ENCODE measurements around the gene SP7.

Gene SP7

DNA sequence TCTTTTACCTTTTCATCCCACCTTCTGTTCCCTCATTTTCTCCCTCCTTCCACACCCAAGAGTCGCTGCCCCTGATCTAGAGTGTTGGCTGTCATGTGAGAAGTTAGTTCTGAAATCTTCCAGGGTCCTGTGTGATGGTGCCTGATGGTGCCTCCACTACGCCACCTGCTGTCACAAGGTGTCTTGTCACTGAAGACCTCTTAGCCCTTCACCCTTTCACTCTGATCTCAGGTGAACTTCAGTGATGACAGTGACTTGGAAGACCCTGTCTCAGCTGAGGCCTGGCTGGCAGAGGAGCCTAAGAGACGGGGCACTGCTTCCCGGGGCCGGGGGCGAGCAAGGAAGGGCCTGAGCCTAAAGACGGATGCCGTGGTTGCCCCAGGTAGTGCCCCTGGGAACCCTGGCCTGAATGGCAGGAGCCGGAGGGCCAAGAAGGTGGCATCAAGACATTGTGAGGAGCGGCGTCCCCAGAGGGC lies 48.4 kb downstream of the SP7 start:
- DNase-seq (ENCODE audit: low read depth, low spot score): no peak
- no peak overlapping the region for H3K27ac ChIP-seq

DNA sequence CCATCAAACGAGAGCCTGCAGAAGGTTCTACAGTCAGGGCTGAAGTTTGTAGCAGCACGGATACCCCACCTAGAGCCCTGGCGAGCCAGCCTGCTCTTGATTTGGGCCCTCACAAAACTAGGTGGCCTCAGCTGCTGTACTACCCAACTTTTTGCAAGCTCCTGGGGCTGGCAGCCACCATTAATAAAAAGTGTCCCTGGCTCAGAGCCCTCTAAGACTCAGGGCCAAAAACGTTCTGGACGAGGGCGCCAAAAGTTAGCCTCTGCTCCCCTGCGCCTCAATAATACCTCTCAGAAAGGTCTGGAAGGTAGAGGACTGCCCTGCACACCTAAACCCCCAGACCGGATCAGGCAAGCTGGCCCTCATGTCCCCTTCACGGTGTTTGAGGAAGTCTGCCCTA lies 49.7 kb downstream of the SP7 start:
- no peak for DNase-seq (ENCODE audit: low read depth, low spot score)
- no peak overlapping the region for H3K27ac ChIP-seq

DNA sequence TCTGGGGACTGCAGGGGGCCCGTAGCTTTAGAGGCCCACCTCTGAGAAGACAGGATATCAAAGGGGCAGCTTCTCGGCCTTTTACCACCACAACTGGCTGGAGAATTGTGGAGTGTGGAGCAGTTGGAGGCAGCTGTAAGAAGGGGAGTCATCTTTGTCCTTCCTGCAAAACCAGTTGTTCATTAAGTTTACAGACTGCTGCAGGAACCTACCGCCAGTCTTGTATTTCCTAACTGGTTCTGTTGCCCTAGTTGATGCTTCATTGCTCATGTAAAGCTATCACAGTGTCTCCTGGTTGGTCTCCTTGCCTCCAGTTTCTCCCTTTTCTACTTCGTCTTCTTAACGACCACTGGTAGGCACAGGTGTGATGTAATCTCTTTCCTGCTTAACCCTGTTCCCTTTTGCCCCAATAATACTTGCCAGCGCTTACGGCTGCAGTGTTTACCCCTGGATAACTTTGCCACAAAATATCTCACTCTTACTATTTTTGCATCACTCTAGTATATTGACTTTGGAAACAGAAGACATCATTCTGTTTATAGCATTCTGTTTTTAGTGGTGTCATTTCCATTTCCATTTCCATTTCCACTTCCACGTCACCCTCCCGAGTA lies 56.2 kb downstream of the SP7 start:
- no peak overlapping the region for H3K27ac ChIP-seq
- no peak for DNase-seq (ENCODE audit: low read depth, low spot score)

DNA sequence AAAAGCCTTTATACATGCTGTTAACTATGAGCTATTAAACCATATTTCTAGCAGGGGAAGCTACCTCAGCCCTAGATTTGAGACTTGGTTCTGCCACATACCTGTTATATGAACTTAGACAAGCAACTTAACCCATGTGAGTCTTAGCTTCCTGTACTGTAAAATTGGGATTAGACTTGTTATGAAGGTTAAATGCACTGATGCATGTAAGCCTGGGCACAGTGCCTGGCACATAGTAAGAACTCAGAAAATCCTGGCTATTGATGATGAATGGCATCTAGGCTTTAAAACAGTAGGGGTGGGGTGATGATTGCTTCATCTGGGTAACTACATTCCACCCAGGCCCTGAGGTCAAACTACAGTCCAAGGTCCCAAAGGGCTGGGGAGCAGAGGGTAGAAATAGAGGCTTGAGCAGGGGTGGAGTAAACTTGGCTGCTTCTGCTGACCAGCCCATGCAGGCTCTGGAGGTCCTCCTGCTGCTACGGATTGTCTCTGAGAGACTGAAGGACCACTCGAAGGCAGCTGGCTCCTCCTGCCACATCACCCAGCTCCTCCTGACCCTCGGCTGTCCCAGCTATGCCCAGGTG lies 56.8 kb downstream of the SP7 start:
- H3K27ac ChIP-seq: no peak overlapping the region
- DNase-seq (ENCODE audit: low read depth, low spot score): no peak

DNA sequence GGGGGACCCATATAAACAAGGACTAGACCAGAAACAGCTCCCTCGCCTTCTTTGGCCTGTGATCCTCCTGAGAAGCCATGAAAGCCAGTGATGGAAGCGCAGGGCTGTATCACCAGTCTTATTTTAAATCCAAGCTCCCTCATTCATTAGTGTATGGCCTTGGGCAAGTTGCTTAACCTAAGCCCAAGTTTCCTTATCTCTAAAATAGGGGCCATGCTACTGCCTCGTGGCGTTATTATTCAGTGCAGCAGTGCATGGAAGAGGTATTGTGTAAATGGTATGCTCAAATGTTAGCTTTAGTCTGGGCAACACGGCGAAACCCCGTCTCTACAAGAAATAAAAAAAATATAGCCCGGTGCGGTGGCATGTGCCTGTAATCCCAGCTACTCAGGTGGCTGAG lies 58.2 kb downstream of the SP7 start:
- no peak overlapping the region for H3K27ac ChIP-seq
- DNase-seq (ENCODE audit: low read depth, low spot score): no peak
